GM19467 (cell line): Measurements from ENCODE around the gene DPH5.

Experiments used
- ATAC-seq: cut with Tn5 transposase; IDR thresholded peaks from one replicate; pipeline ENCODE4 v1.9.1; 2021; ENCODE audit warnings: mild to moderate bottlenecking, moderate library complexity; ENCODE audit not compliant: unreplicated experiment

DPH5 gene

DNA sequence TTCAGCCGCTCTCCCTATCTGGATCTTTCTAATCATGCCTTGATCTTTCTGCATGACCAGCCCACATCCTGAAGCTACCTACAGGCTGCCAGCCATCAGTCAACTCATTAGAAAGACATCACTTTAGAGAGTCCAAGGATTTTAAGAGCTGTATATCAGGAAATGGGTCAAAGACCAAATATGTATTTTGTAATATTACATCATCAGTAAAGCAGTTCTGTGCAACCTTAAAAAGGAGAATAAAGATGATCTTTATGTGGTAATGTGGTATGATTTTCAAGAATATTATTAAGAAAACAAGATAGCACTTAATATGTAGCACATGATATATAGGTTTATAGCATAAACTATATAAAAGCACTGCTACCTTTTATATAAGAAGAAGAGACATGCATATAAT is 82.1 kb downstream of the DPH5 start:
- no peak for ATAC-seq

- ATAC-seq, result no peak
These were observed 83.1 kb downstream of the DPH5 start for GRCh38 chr1:100942304-100943046.

GRCh38 chr1:100941580-100942216 is 83.9 kb downstream of the DPH5 start:
- ATAC-seq, result no peak

DNA sequence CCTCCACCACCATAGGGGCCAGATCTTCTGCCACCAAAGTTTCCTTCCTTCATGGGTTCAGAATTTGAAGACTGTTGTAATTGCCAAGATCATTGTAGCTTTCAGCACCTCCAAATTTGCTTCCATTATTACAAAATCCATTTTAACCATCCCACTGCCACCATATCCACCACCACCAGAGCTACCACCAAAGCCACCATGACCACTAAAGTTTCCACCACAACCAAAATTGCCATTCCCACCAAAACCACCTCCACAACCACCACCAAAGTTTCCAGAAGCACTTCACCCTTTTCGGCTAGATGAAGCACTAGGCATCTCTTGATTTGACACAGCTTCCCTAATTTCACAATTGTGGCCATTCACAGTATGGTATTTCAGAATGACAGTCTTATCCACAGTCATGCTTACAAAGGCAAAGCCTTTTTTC is 84.5 kb downstream of the DPH5 start:
- no peak for ATAC-seq
